Measurements from ENCODE around the gene PIGS. TPM values are rescaled to one million over a fixed set of nuclear protein-coding genes. Genes with fewer than 3 reads are reported as not detected.

The PIGS gene
- polyA plus RNA-seq, 3 donors = 59.4 to 87.5 (median 84.9) TPM

- TF ChIP-seq CTCF (IDR thresholded peaks at IDR 0.05) = no peak
- H3K27me3 ChIP-seq (ENCODE audit: control insufficient read depth in 2 of 2, insufficient read depth in 2 of 2, low read length in 2 of 2) = no peaks in the 10 kb centered on the region
- peaks cover 34 to 49% of the 10 kb centered on the region in 2 donors for H3K4me1 ChIP-seq (ENCODE audit: control insufficient read depth in 1 of 2, insufficient read depth in 2 of 2, low read length in 2 of 2)
- Mint-ChIP-seq H3K4me3 (peak overlapping the region; percentile 93 to 96), H3K4me1 (peaks cover 45% of the 10 kb centered on the region), H3K36me3 (peaks cover 4 to 11% of the 10 kb centered on the region in 2 donors), H3K27me3 (ENCODE audit: low read depth in 3 of 3) (peaks cover 0 to 2% (median under 1%) of the 10 kb centered on the region in 3 donors), H3K27ac (peak overlapping the region; percentile 73 to 91 (median 85)), H3K9me3 (no peaks in the 10 kb centered on the region)
- H3K4me3 ChIP-seq (replicated peaks in 1 of 3; ENCODE audit: low read depth in 2 of 3, low read length in 3 of 3) = peak overlapping the region; percentile 69 to 92 (median 89)
- peak overlapping the region; percentile 35 to 71 for H3K27ac ChIP-seq (ENCODE audit: low read depth in 1 of 2, low read length in 2 of 2)
- peaks cover 46% of the 10 kb centered on the region for H3K79me2 ChIP-seq (ENCODE audit: insufficient read depth, low read length)
- intact Hi-C loops (cut with micrococcal nuclease) = loop anchor here in 1 of 2 donors (1.0 to 10.0 kb wide), 2 partner anchors 28 to 236 kb away; partner anchors contain the start of genes IFT20, SPAG5 and TNFAIP1
- H3K9ac ChIP-seq (ENCODE audit: insufficient read depth, low read length, poor library complexity, severe bottlenecking) = peak overlapping the region; percentile 80
- H3K4me2 ChIP-seq (replicated peaks; ENCODE audit: extremely low read depth, low read length, poor library complexity, severe bottlenecking) = peak overlapping the region; percentile 88
- H4K20me1 ChIP-seq (ENCODE audit: insufficient read depth, low read length) = peaks cover 19% of the 10 kb centered on the region
- under 1% methylated on average over 37 of the region's 39 CpGs for WGBS (ENCODE audit: insufficient coverage)
- no peak for DNase-seq
- peak overlapping the region; percentile 95 for H2AFZ ChIP-seq (ENCODE audit: insufficient read depth, low read depth, low read length, poor library complexity, severe bottlenecking)
- H3K36me3 ChIP-seq (replicated peaks in 1 of 2; ENCODE audit: control insufficient read depth in 1 of 2, insufficient read depth in 2 of 2, low read length in 2 of 2) = no peaks in the 10 kb centered on the region
- H3K9me3 ChIP-seq (replicated peaks in 1 of 2; ENCODE audit: control insufficient read depth in 1 of 2, insufficient read depth in 1 of 2, low read length in 2 of 2) = no peaks in the 10 kb centered on the region
Observed at GRCh38 chr17:28570716-28571360, 486 bp downstream of the PIGS start.

GRCh38 chr17:28569446-28569845, 1.9 kb downstream of the PIGS start:
- H3K9ac ChIP-seq (ENCODE audit: insufficient read depth, low read length, poor library complexity, severe bottlenecking) = no peak overlapping the region
- no peaks in the 10 kb centered on the region for H3K27me3 ChIP-seq (ENCODE audit: control insufficient read depth in 2 of 2, insufficient read depth in 2 of 2, low read length in 2 of 2)
- H3K4me3 Mint-ChIP-seq = no peak overlapping the region
- H3K36me3 ChIP-seq (replicated peaks in 1 of 2; ENCODE audit: control insufficient read depth in 1 of 2, insufficient read depth in 2 of 2, low read length in 2 of 2) = no peaks in the 10 kb centered on the region
- H3K4me2 ChIP-seq (replicated peaks; ENCODE audit: extremely low read depth, low read length, poor library complexity, severe bottlenecking) = no peak overlapping the region
- H3K4me3 ChIP-seq (replicated peaks in 1 of 3; ENCODE audit: low read depth in 2 of 3, low read length in 3 of 3) = no peak overlapping the region
- H3K79me2 ChIP-seq (ENCODE audit: insufficient read depth, low read length) = peaks cover 59% of the 10 kb centered on the region
- intact Hi-C loops (cut with micrococcal nuclease) = no loop called here
- H3K9me3 ChIP-seq (replicated peaks in 1 of 2; ENCODE audit: control insufficient read depth in 1 of 2, insufficient read depth in 1 of 2, low read length in 2 of 2) = no peaks in the 10 kb centered on the region
- H3K9me3 Mint-ChIP-seq = no peaks in the 10 kb centered on the region
- no peak overlapping the region for H3K27ac ChIP-seq (ENCODE audit: low read depth in 1 of 2, low read length in 2 of 2)
- H3K27ac Mint-ChIP-seq = peak overlapping the region in 1 of 7 donors; percentile 4
- H3K27me3 Mint-ChIP-seq (ENCODE audit: low read depth in 3 of 3) = peaks cover 0 to 2% (median 0%) of the 10 kb centered on the region in 3 donors
- no peak overlapping the region for H2AFZ ChIP-seq (ENCODE audit: insufficient read depth, low read depth, low read length, poor library complexity, severe bottlenecking)
- no peak for DNase-seq
- no peak for TF ChIP-seq CTCF (IDR thresholded peaks at IDR 0.05)
- peaks cover 10 to 15% of the 10 kb centered on the region in 2 donors for H3K36me3 Mint-ChIP-seq
- peaks cover 26% of the 10 kb centered on the region for H4K20me1 ChIP-seq (ENCODE audit: insufficient read depth, low read length)
- peaks cover 44% of the 10 kb centered on the region for H3K4me1 Mint-ChIP-seq
- H3K4me1 ChIP-seq (ENCODE audit: control insufficient read depth in 1 of 2, insufficient read depth in 2 of 2, low read length in 2 of 2) = peaks cover 34 to 49% of the 10 kb centered on the region in 2 donors
- WGBS (ENCODE audit: insufficient coverage) = no CpG with 5 or more reads among the region's 1 CpG

All from CD14-positive monocyte (primary cell).